Measurements from ENCODE around the gene RSPH6A.
A peak's percentile ranks its signal among the peaks of the same experiment; 100 is the strongest.

The RSPH6A gene

GRCh38 chr19:45793876-45794275 is 21.2 kb downstream of the RSPH6A start:
- no peak for TF ChIP-seq CTCF (IDR thresholded peaks at IDR 0.05; ENCODE audit: control insufficient read depth, insufficient read depth, low read depth, low read length, missing control alignments)
- DNase-seq (ENCODE audit: low read depth), result no peak
- no peak overlapping the region for H3K4me3 ChIP-seq (ENCODE audit: control insufficient read depth, low read depth, low read length)

- peak overlapping the region; percentile 8; the same call in 1 of the 2 replicates for H3K4me3 ChIP-seq (ENCODE audit: control insufficient read depth, low read depth, low read length)
- no peak for TF ChIP-seq CTCF (IDR thresholded peaks at IDR 0.05; ENCODE audit: control insufficient read depth, insufficient read depth, low read depth, low read length, missing control alignments)
- DNase-seq (ENCODE audit: low read depth), result no peak
Observed at GRCh38 chr19:45793178-45793564, 21.9 kb downstream of the RSPH6A start.

GRCh38 chr19:45792470-45793177 is 22.5 kb downstream of the RSPH6A start, which contains the start of gene DMWD:
TSS of gene DMWD (minus strand) at chr19:45792845. CDS start at chr19:45792756, 89 bp downstream.
- no peak for TF ChIP-seq CTCF (IDR thresholded peaks at IDR 0.05; ENCODE audit: control insufficient read depth, insufficient read depth, low read depth, low read length, missing control alignments)

GRCh38 chr19:45791744-45792469 is 23.2 kb downstream of the RSPH6A start:
- H3K4me3 ChIP-seq (ENCODE audit: control insufficient read depth, low read depth, low read length), result peak overlapping the region; percentile 80
- no peak for DNase-seq (ENCODE audit: low read depth)
- no peak for TF ChIP-seq CTCF (IDR thresholded peaks at IDR 0.05; ENCODE audit: control insufficient read depth, insufficient read depth, low read depth, low read length, missing control alignments)

More at GRCh38 chr19:45792470-45793177, 22.5 kb downstream of the RSPH6A start, which contains the start of gene DMWD:
- DNase-seq (ENCODE audit: low read depth), result peak; percentile 93
- peak within 1 kb of the TSS; percentile 80 for H3K4me3 ChIP-seq (ENCODE audit: control insufficient read depth, low read depth, low read length)

GRCh38 chr19:45790942-45791341 is 24.2 kb downstream of the RSPH6A start:
- H3K4me3 ChIP-seq (ENCODE audit: control insufficient read depth, low read depth, low read length), result peak overlapping the region; percentile 80; the same call in 1 of the 2 replicates
- no peak for DNase-seq (ENCODE audit: low read depth)
- no peak for TF ChIP-seq CTCF (IDR thresholded peaks at IDR 0.05; ENCODE audit: control insufficient read depth, insufficient read depth, low read depth, low read length, missing control alignments)

- no peak for DNase-seq (ENCODE audit: low read depth)
- no peak overlapping the region for H3K4me3 ChIP-seq (ENCODE audit: control insufficient read depth, low read depth, low read length)
- TF ChIP-seq CTCF (IDR thresholded peaks at IDR 0.05; ENCODE audit: control insufficient read depth, insufficient read depth, low read depth, low read length, missing control alignments), result no peak
Observed at GRCh38 chr19:45789035-45789786, 25.9 kb downstream of the RSPH6A start.
